Psoas muscle (tissue), 8 donors: Measurements from ENCODE around the gene TOM1L2. TPM values are rescaled to one million over a fixed set of nuclear protein-coding genes. Genes with fewer than 3 reads are reported as not detected.
A peak's percentile ranks its signal among the peaks of the same experiment; 100 is the strongest.

Experiments
- ATAC-seq, 4 donors: fragments of 200-7000 bp; cut with Tn5 transposase; one replicate each; pipeline ENCODE4 v1.9.1; 2020; ENCODE audit warnings: moderate library complexity in 3 of 4, mild to moderate bottlenecking in 2 of 4
- DNase-seq, 2 donors: peaks; one replicate each; pipeline ENCODE4 v3.0.0-alpha.2; 2020
- H3K27ac ChIP-seq: fragments of 200-600 bp; one replicate; pipeline ENCODE4 v1.8.0; 2022
- H3K27me3 ChIP-seq, 3 donors: fragments of 200-600 bp in 1 of 3; one replicate each; pipeline versions ENCODE4 v1.6.1 to v1.8.0; 2013 to 2022; ENCODE audit warnings: low read length in 2 of 3, mild to moderate bottlenecking in 2 of 3, moderate library complexity in 1 of 3; ENCODE audit not compliant: insufficient read depth in 3 of 3
- H3K36me3 ChIP-seq, 2 donors: fragments of 200-600 bp in 1 of 2; one replicate each; pipeline versions ENCODE4 v1.6.1 to v1.8.0; 2013 to 2022; ENCODE audit warnings: low read depth in 1 of 2, mild to moderate bottlenecking in 1 of 2, moderate library complexity in 1 of 2; ENCODE audit not compliant: insufficient read depth in 1 of 2
- H3K4me1 ChIP-seq: fragments of 200-600 bp; one replicate; pipeline ENCODE4 v1.8.0; 2022
- H3K4me3 ChIP-seq: fragments of 200-600 bp; one replicate; pipeline ENCODE4 v1.8.0; 2022; ENCODE audit warnings: mild to moderate bottlenecking
- H3K9me3 ChIP-seq: fragments of 200-600 bp; one replicate; pipeline ENCODE4 v1.8.0; 2022
- CTCF ChIP-seq: fragments of 200-600 bp; IDR thresholded peaks from one replicate; pipeline ENCODE4 v1.8.0; 2022; ENCODE audit warnings: antibody characterized with exemption
- WGBS, 3 donors: extraction: QIAGEN DNeasy Blood & Tissue Kit; methylation state at CpG; one replicate each; pipeline versions ENCODE4 v1.1.6 to v1.1.7; 2013; 5-methylcytosine and 5-hydroxymethylcytosine counted together
- intact Hi-C, 2 donors: fragments of 100-400 bp; cut with DNase I; formaldehyde crosslinking; loops; one replicate each; pipeline versions ENCODE4 v1.11.0 to v1.14.2; 2022
- polyA plus RNA-seq, 3 donors: library from polyadenylated mRNA; stranded (reverse); fragments of 200-250 nt; gene quantifications; one replicate each; pipeline ENCODE4 v1.2.3, GENCODE V29; 2013
- total RNA-seq, 4 donors: library from RNA; stranded (reverse); fragmentation: NEBNext Ultra II Directional in 2 of 4; extraction: Animal tissue kit (Norgen Biotek cat#: 25700) in 2 of 4; gene quantifications; one replicate each; pipeline versions ENCODE4 v1.2.1 to v1.2.4, GENCODE V29; 2021 to 2023
- donor health status: healthy with polysubstance abuse.
- donor health status: DM: no; HTN: no; CAD: no; lungs with moderate emphysema.
- donor health status: Bipolar disorder and iron deficiency.
- donor health status: healthy.
- donor health status: DM: yes; HTN: yes; CAD: no.
- donor health status: DM: no; HTN: no; CAD: no.
- donor health status: DM: no; HTN: no; CAD: no.
- donor health status: DM: yes; HTN: yes; CAD: no.

Gene TOM1L2
- total and polyA plus RNA-seq, 7 donors, result 13.3 to 89.8 (median 72.0) TPM

DNA sequence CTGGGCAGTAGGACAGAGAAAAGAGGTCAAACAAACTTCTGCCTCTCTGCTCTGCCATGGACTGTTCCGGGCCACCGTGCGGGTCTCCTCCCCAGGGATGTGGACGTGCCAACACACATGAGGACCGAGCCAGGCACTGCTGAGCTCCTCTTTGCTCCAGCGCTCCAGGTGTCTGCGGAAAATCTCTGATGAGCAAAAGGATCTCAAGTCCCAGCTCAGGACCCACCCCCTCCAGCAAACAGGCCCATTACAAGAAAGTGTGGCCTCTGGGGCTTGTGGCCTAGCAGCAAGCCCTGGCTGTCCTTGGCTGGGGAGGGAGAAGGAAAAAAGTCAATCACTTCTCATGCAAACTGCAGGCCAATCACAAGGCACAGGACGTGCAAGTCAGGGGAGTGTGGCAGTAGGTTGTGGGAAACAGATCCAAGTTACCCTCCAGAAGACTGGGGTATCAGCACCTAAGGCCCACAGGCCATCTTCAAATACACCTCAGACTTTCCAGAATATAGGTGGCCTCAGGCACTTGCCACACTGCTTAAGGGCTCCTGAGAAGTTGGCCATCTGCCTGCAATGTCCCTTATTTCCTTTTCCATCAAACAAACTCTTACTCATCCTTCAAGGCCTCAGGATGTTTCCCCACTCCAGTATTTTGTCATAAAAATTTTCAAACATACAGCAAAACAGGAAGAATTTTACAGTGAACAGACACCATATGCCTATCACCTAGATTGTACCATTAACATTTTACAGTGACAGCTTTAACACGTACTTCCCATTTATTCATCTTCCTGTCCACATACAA lies 99.5 kb downstream of the TOM1L2 start:
- Histone ChIP-seq H3K27me3 (no peaks in the 10 kb centered on the region), H3K4me1 (peaks cover 32% of the 10 kb centered on the region), H3K4me3 (no peak overlapping the region), H3K36me3 (peaks cover 0 to 23% of the 10 kb centered on the region in 2 donors), H3K9me3 (no peaks in the 10 kb centered on the region), H3K27ac (no peak overlapping the region)
- 40 to 60% (median 43%) methylated on average over 9 of the region's 9 CpGs for WGBS, 3 donors
- no peak for ATAC-seq
- no peak for TF ChIP-seq CTCF
- intact Hi-C loops, result no loop called here
- DNase-seq, result no peak

DNA sequence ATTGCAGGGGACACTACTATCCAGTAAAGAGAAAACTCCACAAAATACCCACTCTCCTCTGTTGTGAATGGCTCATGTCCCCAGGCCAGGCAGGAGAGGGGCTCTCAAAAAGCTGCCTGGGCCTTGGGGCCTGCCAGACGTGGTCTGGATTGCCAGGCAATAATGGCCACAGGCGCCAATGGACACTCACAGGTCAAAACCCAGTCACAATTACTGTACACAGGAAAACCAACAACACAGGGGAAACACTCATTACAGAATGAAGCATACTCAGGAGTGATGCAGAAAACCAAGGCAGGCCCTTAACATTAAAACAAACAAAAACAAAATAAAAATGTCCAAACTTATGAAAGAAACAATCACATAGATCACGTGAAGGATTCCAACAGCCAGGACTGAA lies 100.3 kb downstream of the TOM1L2 start:
- no peaks in the 10 kb centered on the region for H3K27me3 ChIP-seq
- DNase-seq (no peak), ATAC-seq (no peak)
- TF ChIP-seq CTCF, result no peak
- no peak overlapping the region for H3K27ac ChIP-seq
- H3K9me3 ChIP-seq, result no peaks in the 10 kb centered on the region
- intact Hi-C loops, result no loop called here
- peaks cover 0 to 31% of the 10 kb centered on the region in 2 donors for H3K36me3 ChIP-seq
- no peak overlapping the region for H3K4me3 ChIP-seq
- WGBS, 3 donors, result 66 to 82% (median 76%) methylated on average over 3 of the region's 3 CpGs
- H3K4me1 ChIP-seq, result peaks cover 24% of the 10 kb centered on the region

GRCh38 chr17:17870247-17870646 lies 102.0 kb downstream of the TOM1L2 start:
- DNase-seq, result no peak
- TF ChIP-seq CTCF, result no peak
- ATAC-seq, result no peak
- H3K27ac ChIP-seq, result no peak overlapping the region
- H3K4me1 ChIP-seq, result peaks cover 7% of the 10 kb centered on the region
- peaks cover 0 to 48% of the 10 kb centered on the region in 2 donors for H3K36me3 ChIP-seq
- no peak overlapping the region for H3K4me3 ChIP-seq
- no peaks in the 10 kb centered on the region for H3K9me3 ChIP-seq
- WGBS, 3 donors, result 76 to 79% (median 77%) methylated on average over 6 of the region's 6 CpGs
- no peaks in the 10 kb centered on the region for H3K27me3 ChIP-seq
- intact Hi-C loops, result no loop called here

DNA sequence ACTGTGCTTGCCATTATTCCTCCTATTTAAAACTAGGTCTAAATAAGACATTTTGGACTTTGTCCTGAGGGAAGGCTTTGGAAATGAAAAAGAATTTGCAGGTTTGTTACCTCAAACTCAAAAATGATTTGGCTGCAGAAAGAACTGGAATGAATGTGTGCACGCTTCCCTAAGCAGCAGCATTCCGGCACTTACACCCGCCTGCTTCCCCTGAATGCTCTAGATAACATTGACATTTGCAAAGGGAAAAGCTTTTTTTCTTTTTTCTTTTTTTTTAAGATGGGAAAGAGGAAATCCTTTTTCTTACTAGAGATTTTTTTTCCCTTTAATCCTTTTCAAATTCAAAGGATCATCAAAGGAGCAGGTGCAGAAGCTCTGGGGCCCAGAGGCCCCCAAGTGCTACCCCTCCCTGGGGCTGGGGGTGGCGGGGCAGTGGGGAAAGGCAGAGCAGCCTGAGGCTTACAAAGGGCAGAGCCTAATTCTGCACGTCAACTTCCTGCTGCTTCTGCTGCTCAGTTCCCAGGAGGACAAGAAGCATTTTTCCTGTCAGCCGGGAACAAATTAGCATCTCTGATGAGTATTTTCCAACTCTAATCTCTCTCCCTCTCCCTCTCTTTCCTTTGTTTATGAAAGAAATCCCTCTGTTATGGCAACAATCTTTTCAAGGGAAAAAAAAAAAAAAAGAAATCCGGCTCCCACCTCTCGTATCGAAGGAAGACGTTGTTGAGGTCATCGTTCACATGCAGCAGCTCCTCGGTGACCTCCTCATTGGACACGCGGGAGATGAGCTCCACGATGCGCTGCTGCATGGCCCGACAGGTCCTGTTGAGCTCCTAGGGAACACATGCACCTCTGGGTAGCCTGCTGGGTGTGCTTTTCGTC lies 103.3 kb downstream of the TOM1L2 start:
- Histone ChIP-seq H3K27ac (peak overlapping the region; percentile 30), H3K9me3 (no peaks in the 10 kb centered on the region), H3K4me3 (no peak overlapping the region), H3K27me3 (no peaks in the 10 kb centered on the region), H3K36me3 (peaks cover 0 to 51% of the 10 kb centered on the region in 2 donors), H3K4me1 (peaks cover 2% of the 10 kb centered on the region)
- 62 to 67% (median 65%) methylated on average over 18 of the region's 18 CpGs for WGBS, 3 donors
- ATAC-seq (no peak), DNase-seq (no peak)
- no peak for TF ChIP-seq CTCF
- intact Hi-C loops, result no loop called here
